ENCODE measurements around the gene SSBP2.
"Not testable (repeated sequence)": the region's sequence is repeated elsewhere in the genome, so short reads cannot be mapped to it uniquely, and the experiment has no call there.

The SSBP2 gene

DNA sequence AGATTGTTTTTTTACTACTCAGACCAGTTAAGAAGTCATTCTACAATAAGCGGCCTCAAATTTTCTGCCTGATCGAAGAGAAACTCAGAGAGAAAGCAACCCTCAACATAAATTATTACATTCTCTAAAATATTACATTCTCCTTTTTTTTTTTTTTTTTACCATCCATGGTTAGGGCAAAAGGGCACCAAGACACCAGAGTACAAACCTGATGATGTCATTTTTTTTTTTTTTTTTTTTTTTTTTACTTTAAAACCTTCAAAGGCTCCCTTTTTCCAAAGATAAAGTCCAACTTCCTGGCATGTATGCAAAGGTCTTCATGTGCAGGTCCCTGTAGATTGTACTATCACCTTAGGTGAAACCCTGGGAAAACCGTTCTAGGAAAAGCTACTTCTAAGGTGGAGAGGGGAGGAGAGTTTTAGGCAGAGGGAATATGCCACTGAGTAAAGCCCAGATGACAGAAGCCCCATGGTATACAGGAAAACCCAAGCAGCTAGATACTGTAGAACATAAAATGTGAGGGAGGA lies 104.4 kb downstream of the SSBP2 start:
- no peak for DNase-seq

DNA sequence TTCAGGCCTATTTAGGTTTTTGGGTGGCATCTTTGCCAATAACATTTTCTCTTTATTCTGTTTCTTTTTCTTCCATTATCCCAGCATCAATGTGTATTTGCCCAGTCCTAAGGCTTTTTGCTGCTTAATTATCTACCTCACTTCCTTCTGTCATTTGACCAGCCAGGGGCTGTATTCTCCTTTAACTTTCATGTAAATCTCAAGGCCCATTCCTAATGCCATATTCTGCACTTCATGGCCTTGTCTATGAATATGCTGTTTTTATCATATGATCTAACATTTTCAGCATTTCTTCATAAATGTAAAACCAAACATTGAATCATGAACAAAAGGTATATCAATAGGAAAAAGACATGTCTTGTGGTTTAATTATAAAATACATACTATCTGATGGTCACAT lies 108.7 kb downstream of the SSBP2 start:
- DNase-seq = no peak

DNA sequence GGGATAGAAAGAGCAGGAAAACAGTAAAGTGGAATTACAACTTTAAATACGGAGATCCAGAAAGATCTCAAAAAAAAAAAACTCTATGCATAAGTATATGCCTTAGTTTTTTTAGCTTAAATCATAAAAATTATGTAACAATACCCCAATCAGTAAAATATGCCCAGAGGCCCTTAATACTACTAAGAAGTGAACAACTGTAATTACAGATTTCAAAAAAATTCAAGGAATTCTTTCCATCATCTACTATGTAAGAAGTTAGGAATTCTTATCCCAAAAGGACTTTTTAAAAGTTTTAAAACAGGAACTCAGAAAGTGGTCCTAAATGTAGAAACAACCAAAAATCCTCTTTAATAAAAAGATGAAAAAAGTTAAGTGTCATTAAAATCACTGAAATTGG lies 111.3 kb downstream of the SSBP2 start:
- no peak for DNase-seq

DNA sequence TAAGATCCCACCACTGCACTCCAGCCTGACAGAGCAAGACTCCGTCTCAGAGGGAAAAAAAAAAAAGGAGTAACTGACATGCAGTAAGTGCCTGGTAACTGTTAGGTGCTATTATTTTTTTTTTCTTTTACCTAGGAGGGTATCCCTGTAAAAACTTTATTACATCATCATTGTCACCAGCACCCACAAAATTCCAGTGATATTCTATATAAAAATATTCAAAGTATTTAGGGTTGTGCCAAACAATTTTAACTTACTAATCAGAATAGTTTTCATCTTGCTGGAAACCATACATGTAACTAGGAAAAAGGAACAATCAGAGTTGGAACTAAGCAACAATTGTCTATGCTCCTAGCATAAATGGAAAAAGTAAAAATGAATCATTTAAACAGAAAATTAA lies 112.4 kb downstream of the SSBP2 start:
- DNase-seq = no peak

DNA sequence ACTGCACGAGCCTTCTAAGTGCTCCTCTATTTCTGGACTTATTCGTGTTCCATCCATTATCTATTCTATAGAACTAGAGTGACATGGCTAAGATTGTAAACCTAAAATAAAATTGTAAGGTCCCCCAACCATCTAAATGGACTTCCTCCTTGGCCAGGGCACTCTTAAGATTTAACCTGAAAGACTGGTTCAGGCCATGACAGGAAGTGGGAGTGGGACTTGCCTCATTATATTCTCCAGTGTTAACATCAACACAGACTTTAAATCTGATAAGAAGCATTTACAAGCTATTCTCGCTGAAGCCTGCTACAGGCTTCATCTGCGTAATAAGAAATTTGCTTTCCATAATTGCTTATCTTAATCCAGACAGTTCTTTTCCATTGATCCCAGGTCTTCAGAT lies 117.0 kb downstream of the SSBP2 start:
- no peak for DNase-seq

DNA sequence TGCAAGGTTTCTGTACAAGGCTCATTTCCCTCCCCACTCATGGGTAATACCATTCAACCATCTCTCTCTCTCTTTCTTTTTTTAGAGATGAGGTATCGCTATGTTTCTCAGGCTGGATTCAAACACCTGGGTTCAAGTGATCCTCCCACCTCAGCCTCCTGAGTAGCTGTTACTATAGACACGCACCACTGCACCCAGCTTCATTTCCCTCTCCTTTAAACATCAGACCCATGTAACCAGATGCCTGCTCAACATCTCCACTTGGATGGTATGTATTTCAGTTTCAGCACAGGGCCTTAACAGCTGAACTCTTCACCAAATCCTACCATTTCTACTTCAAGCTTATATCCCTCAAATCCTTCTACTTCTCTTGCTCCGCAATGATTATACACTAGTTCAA lies 117.4 kb downstream of the SSBP2 start:
- no peak for DNase-seq

DNA sequence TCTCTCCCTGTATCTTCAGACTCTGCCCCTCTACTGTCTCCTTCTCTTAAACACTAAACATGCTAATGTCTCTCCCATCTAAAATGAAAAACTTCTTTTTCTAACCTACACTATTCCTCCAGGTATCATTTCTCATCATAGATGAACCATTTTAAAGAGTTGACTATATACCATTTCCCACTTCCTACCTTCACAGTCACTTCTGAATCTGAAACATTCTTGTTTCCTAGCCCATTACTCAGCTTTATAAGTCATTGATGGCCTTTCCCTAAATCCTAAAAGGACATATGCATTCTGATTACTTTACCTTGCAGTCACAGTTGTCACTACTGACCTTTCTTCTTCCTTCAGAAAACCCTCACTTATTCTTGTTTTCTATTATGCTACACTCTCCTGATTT lies 118.2 kb downstream of the SSBP2 start:
- DNase-seq = no peak

DNA sequence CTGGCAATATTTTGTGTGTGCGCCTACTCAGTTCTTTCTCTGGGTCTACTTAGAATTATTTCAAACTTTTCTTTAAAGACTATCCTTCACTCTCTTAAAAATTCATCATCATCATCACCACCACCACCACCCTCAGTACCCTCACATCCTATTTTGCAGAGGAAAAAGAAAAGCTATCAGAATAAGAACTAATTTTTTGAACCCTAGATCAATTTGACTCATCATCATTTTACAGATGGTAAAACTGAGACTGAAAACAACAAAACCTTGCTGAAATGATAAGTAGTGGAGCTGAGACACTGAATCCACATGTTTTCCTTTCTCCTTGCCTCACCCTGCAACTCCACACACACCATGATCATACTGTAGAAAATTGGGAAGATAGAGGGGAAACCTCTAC lies 119.3 kb downstream of the SSBP2 start:
- DNase-seq = no peak

DNA sequence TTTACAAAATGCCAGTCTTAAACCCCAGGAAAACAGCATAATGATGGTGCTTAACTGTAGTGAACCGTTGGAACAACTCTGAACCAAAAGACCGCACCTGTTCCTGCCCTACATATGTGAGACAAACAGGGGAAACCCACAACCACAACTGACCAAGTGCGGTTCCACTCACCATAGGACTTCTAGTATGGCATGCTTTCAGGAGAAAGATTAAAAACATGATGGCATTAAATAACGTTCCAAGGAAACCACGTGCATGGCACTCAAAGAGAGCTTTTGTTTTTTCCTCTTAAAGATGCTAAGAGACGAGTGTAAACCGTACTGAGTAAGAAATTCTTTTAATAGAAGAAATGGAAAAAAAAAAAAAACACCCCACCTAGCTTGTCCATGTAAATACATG lies 119.8 kb downstream of the SSBP2 start:
- DNase-seq = no peak

DNA sequence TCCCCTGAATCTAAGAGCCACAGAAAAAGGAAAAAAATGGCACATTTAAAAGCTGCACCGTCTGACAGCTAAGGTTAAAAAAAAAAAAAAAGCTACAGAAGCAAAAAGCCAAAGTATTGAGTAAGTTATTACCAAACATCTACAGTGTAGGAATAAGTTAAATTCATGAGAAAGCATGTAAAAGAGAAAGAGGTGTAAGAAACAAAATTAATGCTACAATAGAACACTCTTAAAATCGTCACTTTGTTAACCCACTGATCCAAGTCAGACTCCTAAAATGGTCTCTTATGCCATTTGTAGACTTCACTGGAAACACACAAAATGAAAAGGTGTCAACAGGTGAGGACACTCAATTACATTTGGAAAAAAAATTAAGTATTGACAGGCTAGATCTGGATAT lies 120.2 kb downstream of the SSBP2 start:
- DNase-seq = no peak

DNA sequence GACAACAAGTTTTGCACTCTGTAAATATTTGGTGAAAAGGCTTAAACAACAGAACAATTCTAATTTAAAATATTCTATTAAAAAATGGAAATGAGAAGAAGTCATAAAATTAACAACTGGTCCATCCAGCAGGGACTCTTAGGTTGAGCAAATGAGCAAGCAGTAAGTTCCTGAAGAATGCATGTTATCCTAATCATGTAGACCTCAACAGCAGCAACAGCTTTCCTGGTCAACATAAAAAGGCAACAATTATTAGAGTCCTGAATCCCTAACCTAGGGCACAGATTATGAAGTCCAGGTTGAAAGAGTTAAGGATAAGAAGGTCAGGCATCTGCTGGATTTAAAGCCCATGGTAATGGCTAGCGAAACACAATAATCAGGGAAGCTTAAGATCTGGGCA lies 120.9 kb downstream of the SSBP2 start:
- DNase-seq = no peak

DNA sequence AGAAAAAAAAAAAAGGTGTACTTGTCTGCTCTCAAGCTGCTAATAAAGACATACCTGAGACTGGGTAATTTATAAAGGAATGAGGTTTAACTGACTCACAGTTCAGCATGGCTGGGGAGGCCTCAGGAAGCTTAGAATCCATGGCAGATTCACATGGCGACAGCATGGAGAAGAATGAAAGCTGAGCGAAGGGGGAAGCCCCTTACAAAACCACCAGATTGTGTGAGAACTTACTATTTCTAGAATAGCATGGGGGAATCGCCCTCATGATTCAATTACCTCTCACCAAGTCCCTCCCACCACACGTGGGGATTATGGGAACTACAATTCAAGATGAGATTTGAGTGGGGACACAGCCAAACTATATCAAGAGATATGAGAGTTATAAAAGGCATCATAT lies 122.8 kb downstream of the SSBP2 start:
- not testable (repeated sequence) for DNase-seq

DNA sequence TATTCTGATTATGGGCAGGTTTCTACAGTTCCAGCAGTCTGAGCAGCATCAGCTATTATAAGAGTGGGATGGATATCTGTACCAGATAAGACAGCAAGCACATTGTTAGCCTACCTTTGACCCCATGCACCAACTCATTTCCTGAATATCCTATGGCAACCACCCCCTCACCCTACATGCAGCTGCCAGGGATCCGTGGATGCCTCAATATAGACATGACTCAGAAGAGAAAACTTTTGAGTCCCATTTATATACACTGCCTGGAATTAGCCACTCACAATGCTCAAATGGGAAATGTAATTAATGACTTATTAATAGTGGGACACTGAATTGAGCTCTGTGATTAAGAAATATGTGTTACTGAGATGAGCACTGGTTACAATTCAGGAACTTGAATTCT lies 124.4 kb downstream of the SSBP2 start:
- DNase-seq = no peak

DNA sequence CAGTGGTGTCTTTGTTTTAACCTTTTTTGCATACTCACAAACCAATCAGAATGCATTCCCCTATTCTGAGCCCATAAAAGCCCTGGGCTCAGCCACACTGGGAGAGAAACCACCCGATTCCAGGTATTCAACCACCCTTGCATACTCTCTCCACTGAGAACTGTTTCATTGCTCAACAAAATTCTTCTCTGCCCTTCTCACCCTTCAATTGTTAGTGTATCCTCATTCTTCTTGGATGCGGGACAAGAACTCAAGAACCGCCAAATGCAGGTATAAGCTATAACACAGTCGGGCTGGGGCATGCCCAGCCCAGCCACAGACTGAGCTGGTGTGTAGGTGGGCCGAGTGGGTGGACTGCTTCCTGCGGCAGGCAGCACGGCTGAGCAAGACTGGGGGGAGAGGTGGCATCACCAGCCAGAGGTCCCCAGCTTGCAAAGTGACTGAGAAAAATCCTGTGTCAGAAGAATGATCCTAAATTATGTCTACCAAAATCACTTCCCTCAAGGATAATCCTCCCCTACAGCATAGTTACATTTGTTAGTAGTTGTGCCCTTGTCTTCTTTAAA lies 141.0 kb downstream of the SSBP2 start:
- DNase-seq = no peak

DNA sequence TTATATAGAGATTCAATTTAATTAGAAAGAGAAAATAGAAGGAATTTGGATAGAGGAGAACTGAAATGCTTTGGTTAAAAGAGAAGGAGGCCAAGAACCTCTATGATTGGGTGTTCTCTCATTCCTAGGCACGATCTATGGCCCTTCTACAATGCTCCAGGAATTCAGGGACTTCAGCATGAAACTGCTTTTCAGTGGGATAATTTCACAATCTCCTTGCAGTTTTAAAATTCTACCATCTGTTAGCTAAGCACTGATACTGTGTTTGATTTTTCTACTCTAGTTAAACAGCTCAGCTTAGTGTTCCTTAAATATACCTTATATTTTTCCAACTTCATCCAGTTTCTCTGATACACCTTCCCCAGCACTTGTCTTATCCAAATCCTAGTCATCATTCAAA lies 141.9 kb downstream of the SSBP2 start:
- DNase-seq = no peak

DNA sequence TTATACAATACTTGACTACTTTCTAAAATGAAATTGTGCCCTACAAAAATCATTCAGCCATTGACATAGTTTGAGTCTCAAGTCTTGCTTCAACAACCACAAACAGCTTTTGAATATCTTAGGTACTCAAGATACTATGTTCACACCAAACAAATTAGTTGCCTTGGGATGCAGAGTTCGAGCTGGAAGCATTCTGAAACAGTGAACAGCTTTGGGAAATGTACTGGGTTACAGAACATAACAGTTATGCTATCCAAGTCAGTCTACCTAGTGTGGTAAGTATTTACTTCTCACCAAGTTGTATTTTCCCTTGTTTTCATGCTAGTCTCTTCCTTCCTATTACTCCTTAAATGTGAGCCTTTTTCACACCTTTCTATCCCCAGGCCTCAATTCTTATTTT lies 143.2 kb downstream of the SSBP2 start:
- no peak for DNase-seq

DNA sequence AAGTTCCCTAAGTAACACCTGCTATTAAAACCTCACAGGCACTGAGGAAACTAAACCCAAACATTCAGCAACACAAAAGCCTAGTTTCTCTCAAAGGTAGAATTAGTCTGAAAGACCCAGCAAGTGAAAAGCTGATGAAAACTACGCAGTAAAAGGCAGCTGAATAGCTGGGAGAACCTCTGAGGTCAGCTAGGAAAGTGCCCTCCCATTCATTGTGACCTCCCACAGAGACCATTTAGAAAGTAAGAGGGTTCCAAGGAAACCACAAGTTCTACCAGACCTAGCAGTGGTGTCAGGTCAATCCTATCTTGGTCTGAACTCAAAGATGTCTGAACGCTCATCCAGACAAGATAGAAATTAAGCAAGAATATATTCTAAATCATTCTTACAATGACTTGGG lies 144.7 kb downstream of the SSBP2 start:
- no peak for DNase-seq

DNA sequence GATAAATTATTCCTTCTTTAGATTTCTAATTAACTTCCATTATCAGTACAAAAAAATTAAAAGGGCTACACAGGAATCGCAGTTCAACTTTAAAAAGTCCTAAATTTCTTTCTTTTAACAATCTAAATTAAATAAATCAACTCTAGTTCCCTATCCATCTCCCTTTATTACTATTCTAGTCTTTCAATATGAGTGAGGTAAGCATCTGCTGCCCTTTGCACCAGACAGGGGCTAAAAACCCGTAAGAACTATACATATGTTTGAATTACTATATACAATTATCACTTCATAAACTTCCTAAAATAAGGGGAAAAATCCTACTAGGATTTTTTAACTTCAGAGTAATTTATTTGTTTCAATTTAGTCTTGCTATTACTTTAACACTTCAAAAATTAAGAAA lies 145.6 kb downstream of the SSBP2 start:
- no peak for DNase-seq

DNA sequence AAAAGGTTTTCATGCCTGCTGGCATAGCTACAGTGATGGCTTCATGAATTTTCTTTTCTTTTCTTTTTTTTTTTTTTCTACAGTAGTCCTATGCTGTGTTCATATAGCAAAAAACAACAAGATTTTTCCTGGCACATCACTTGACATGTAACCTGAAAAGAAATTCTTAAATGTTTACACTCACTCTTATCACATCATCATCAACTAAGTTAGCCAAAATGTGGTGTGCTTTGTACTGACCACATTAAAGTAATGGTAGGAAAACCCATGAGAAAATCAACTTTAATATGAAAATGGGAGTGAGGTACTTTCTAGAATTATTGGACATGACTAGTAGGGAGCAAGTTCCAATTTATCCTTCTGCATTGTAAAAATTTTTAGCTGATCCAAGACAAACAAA lies 146.7 kb downstream of the SSBP2 start:
- DNase-seq = no peak

DNA sequence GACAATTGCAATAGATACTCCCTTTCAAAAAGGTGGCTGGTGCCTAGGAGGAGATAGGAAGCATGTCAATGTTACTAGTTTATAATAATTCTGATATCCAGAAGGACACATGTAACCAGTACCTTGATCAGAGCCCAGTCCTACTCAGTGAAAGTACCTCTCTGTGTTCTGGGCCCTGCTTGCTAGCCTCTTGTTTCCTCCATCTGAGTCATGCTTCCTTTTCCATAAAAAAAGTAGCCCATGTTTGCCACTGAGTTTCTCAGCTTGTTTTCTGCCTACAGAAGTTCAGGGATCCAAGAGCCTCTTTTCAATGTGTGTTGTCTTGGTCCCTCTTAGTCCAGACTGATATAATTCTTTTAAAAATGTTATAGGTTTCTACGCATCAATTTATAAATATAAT lies 149.0 kb downstream of the SSBP2 start:
- no peak for DNase-seq

DNA sequence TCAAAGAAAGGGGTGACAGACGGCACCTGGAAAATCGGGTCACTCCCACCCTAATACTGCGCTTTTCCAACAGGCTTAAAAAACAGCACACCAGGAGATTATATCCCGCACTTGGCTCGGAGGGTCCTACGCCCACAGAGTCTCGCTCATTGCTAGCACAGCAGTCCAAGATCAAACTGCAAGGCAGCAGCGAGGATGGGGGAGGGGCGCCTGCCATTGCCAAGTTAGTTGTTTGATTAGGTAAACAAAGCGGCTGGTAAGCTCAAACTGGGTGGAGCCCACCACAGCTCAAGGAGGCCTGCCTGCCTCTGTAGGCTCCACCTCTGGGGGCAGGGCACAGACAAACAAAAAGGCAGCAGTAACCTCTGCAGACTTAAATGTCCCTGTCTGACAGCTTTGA lies 158.8 kb downstream of the SSBP2 start:
- DNase-seq = not testable (repeated sequence)

DNA sequence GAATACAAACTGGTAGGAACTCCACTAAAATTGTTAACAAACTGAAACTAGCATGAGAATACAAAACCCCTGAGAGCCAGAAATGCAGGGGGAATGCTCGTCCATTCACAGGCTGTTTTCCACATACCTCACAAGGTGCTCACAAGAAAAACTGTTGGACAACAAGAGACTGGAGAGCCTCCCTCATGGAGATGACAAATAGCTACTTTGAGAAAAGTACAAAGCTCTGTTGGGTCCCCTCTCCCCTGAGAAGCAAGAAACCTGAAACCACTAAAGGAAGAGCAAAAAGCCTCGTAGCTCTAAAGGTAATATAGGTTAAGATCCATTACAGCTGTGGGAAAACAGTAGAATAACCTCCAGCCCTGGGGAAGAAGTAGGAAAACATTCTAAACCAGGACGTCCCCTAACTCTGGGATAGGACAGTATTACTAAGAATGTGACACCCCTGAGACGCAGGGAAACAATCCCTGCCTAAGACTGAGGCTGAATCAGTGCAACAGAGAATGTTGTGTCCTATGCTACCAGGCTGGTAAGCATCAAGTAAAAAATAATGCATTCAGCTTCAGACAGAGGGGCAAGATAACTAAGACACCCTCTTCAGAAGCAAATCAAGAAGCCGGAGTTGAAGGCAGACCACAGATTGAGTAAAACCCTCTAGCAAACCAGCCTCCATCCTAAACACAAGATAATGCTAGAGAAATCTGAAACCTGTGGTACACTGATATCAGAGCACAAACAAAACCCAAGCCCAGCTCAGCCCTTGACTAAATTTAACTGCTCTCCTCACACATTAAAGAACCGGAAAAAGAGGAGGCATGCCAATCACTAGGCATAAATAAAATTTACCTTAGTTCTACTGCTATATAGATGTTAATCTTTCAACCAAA lies 160.2 kb downstream of the SSBP2 start:
- DNase-seq = no peak

DNA sequence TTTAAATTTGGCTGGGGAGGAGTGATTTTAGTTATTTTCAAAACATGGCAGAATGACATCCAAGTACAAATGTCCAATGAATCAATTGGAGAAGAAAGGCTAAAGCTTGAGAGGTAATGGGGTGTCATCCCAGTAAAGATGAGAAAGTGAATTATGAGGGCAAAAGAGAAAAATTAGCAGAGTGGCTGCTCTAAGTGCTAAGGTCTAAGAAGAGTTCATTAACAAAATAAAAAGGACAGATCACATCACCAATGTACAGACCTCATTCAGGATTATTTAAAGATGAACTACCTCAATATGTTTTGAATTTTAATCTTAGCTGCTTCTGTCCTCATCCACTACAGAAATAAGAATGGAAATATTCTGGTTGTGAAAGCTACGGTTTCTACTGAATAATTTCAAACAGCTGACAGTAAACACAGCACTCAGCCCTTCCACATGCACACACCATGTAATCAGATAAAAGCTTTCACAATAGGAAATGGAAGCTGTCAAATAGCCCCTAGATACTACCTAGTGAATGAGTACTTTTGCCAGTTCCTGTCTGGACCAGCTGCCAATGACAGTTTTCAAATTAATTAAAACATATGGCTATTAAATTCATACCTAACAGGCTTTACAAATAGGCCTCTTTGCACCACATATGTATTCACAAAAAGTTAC lies 171.5 kb downstream of the SSBP2 start:
- DNase-seq = no peak

DNA sequence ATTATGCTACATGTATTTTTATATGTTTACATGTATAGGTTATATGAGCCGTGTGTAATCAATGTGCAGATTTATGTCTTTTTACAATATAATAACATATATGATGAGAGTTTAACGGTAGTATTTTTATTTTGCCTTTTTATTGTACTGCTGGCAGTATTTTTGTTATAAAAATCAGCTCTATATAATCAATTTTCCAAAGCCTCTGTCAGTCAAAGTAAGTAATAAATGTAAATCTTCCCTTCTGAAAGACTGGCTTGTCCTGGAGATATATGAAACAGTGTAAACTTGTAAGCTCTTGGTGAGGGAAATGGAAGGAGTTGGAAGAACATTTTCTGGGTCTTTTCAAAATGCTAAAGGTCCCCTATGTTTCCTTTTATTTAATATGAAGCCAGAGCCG lies 173.8 kb downstream of the SSBP2 start:
- no peak for DNase-seq

All from GOT3 (cell line).